Pancreas (tissue), 10 donors: ENCODE data around the gene ASTN1. TPM values are rescaled to one million over a fixed set of nuclear protein-coding genes. Genes with fewer than 3 reads are reported as not detected.
A peak's percentile ranks its signal among the peaks of the same experiment; 100 is the strongest.

Experiments used
- ATAC-seq, 4 donors: fragments of 200-7000 bp; cut with Tn5 transposase; one replicate each; pipeline versions ENCODE4 v1.8.0 to v1.9.1; 2020; ENCODE audit warnings: mild to moderate bottlenecking in 4 of 4, moderate library complexity in 4 of 4
- DNase-seq, 6 donors: peaks; one replicate each; pipeline ENCODE4 v3.0.0-alpha.2; 2020
- FAIRE-seq: peaks from 2 replicates; lab custom pipeline; 2012; peaks lifted over from hg19 to GRCh38; lab: Jason Lieb, UNC
- H3K27ac ChIP-seq, 4 donors: fragments of 200-600 bp; sonication (generic); 1 replicate in 3 of 4; 2 replicates in 1 of 4; pipeline versions ENCODE4 v1.5.0 to v1.8.0; 2020
- H3K27me3 ChIP-seq, 4 donors: fragments of 200-600 bp; one replicate each; pipeline ENCODE4 v1.8.0; 2021
- H3K36me3 ChIP-seq, 3 donors: fragments of 200-600 bp; sonication (generic) in 1 of 3; one replicate each; pipeline versions ENCODE4 v1.5.0 to v1.8.0; 2020 to 2021
- H3K4me1 ChIP-seq, 3 donors: fragments of 200-600 bp; one replicate each; pipeline ENCODE4 v1.8.0; 2021
- H3K4me3 ChIP-seq, 4 donors: fragments of 200-600 bp; sonication (generic) in 2 of 4; one replicate each; pipeline versions ENCODE4 v1.5.0 to v1.8.0; 2020 to 2021
- H3K9me3 ChIP-seq, 4 donors: fragments of 200-600 bp; one replicate each; pipeline ENCODE4 v1.8.0; 2021
- WGBS, 2 donors: extraction: QIAGEN DNeasy Blood & Tissue Kit; methylation state at CpG; one replicate each; pipeline ENCODE4 v1.1.7; 2013; 5-methylcytosine and 5-hydroxymethylcytosine counted together
- intact Hi-C, 3 donors: fragments of 100-400 bp; cut with DNase I; formaldehyde crosslinking; loops; one replicate each; pipeline versions ENCODE4 v1.11.1 to v1.14.2; 2022
- polyA plus RNA-seq, 2 donors: library from polyadenylated mRNA; stranded (reverse); fragments of 200-250 nt; gene quantifications; one replicate each; pipeline ENCODE4 v1.2.3, GENCODE V29; 2013
- total RNA-seq, 6 donors: library from RNA; stranded (reverse); fragmentation: NEBNext Ultra II Directional in 4 of 6; extraction: Animal tissue kit (Norgen Biotek cat#: 25700) in 4 of 6; gene quantifications; one replicate each; pipeline versions ENCODE4 v1.2.1 to v1.2.4, GENCODE V29; 2021 to 2023
- TF ChIP-seq, protein P1 (sequence below), 4 donors: fragments of 200-600 bp; sonication (generic) in 3 of 4; IDR thresholded peaks; one replicate each; pipeline versions ENCODE4 v1.5.0 to v1.8.0; 2021; ENCODE audit warnings: antibody characterized with exemption in 4 of 4
- donor health status: healthy with polysubstance abuse.
- donor health status: DM: no; HTN: no; CAD: no; lungs with moderate emphysema.
- donor health status: DM: no; HTN: no; CAD: no.
- donor health status: control.
- donor health status: control.
- donor health status: Bipolar disorder and iron deficiency.
- donor health status: DM: yes; HTN: yes; CAD: no.
- donor health status: DM: no; HTN: no; CAD: no.
- donor health status: DM: no; HTN: no; CAD: no.
- donor health status: DM: yes; HTN: yes; CAD: no.

The ASTN1 gene
- total and polyA plus RNA-seq, 8 donors = 0.11 to 0.77 (median 0.32) TPM

DNA sequence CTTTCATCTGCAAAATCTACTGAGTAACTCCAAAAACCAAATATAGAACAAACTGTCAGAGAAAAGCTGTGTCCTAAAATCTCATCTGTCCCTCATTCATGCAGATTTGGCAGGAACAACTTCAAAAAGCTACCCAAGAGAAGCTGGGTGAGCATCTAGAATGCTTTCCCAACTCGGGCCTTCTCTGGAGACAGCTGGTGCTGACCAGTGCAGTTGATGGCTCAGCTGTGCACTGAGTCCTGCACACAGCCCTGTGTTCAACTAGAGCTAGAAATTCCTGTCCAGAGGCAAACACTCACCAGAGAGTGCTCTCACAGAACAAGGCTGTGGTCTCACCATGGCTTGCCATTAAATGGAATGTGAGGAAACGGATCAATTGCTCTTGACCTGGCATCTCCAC, 202.8 kb downstream of the ASTN1 start:
- WGBS, 2 donors = 70 to 86% methylated on average over 2 of the region's 2 CpGs
- Histone ChIP-seq H3K27me3 (no peaks in the 10 kb centered on the region), H3K9me3 (no peaks in the 10 kb centered on the region), H3K4me1 (no peaks in the 10 kb centered on the region), H3K4me3 (no peak overlapping the region), H3K27ac (no peak overlapping the region), H3K36me3 (no peaks in the 10 kb centered on the region)
- intact Hi-C loops = no loop called here
- TF ChIP-seq, protein P1, sequence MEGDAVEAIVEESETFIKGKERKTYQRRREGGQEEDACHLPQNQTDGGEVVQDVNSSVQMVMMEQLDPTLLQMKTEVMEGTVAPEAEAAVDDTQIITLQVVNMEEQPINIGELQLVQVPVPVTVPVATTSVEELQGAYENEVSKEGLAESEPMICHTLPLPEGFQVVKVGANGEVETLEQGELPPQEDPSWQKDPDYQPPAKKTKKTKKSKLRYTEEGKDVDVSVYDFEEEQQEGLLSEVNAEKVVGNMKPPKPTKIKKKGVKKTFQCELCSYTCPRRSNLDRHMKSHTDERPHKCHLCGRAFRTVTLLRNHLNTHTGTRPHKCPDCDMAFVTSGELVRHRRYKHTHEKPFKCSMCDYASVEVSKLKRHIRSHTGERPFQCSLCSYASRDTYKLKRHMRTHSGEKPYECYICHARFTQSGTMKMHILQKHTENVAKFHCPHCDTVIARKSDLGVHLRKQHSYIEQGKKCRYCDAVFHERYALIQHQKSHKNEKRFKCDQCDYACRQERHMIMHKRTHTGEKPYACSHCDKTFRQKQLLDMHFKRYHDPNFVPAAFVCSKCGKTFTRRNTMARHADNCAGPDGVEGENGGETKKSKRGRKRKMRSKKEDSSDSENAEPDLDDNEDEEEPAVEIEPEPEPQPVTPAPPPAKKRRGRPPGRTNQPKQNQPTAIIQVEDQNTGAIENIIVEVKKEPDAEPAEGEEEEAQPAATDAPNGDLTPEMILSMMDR (IDR thresholded peaks at IDR 0.05) = no peak
- FAIRE-seq (no peak), ATAC-seq (no peak), DNase-seq (no peak)

DNA sequence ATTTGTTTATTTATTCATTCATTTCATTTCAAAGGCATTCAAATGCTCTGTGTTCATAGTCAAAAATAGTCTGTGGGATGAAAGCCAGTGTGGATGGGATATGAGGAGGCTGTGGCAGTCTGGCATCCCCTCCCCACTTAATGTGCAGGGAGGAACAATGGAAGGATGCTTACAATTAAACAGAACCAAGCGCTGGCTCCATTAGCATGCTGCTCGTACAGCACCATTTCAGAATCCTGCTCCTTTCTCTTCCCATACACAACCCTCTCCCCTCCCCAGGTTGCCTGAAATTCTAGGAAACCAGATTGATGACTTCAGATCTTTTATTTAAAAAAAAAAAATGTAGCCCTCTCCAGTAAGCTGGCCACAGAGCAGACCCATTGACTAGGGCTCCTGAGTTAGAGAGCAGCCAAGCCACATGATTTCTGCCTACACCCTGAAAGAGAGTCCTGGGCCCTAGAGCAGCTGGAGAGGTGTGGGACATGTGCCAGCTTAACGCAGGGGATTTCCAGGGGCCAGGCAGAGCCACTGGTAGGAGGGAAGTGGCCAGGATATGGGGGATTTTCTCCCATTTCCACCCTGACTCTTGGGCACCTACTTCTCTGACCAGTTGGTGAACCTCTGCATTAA, 205.2 kb downstream of the ASTN1 start:
- Histone ChIP-seq H3K27me3 (no peaks in the 10 kb centered on the region), H3K27ac (no peak overlapping the region), H3K9me3 (no peaks in the 10 kb centered on the region), H3K4me3 (no peak overlapping the region), H3K36me3 (no peaks in the 10 kb centered on the region), H3K4me1 (no peaks in the 10 kb centered on the region)
- intact Hi-C loops = no loop called here
- WGBS, 2 donors = 57 to 60% methylated on average over 3 of the region's 3 CpGs
- peak in 1 of 4 donors; percentile 57 for ATAC-seq
- no peak for DNase-seq
- TF ChIP-seq, protein P1 (IDR thresholded peaks at IDR 0.05) = no peak
- no peak for FAIRE-seq

DNA sequence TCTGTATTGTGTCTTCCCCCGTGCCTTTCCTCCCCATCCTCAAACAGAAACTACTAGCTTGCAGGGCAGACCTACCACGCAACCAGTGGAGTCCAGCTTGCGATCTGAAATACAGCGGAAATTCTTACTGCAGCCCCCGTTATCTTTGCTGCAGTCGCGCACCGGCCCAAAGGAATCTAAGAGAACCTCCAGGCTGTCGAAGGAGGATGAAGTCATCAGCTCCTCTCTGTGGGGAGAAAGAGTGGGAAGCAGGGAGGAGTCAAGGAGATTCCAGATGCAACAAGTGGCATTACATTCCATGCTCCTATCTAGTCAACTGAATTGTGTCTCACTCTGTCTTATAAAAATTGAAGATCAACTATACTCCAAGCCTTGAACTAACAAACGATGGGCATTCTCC, 206.9 kb downstream of the ASTN1 start:
- ATAC-seq = no peak
- FAIRE-seq = no peak
- Histone ChIP-seq H3K27ac (no peak overlapping the region), H3K36me3 (no peaks in the 10 kb centered on the region), H3K27me3 (no peaks in the 10 kb centered on the region), H3K9me3 (no peaks in the 10 kb centered on the region), H3K4me1 (no peaks in the 10 kb centered on the region), H3K4me3 (no peak overlapping the region)
- no peak for DNase-seq
- intact Hi-C loops = no loop called here
- 81 to 89% methylated on average over 10 of the region's 10 CpGs for WGBS, 2 donors
- TF ChIP-seq, protein P1 (IDR thresholded peaks at IDR 0.05) = no peak

DNA sequence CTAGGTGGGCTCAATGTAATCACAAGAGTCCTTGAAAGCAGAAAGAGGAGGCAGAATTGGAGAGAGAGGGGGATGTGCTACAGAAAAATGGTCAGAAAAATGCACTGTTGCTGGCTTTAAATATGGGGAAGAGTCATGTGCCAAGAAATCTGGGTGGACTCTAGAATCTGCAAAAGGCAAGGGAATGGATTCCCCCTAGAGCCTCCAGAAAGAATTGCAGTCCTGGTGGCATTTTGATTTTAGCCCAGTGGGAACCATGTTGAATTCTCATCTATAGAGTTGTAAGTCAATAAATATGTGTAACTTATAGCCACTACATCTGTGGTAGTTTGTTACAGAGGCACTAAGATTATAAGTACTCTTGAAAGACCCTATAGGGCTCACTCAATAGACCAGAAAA, 210.3 kb downstream of the ASTN1 start:
- Histone ChIP-seq H3K4me3 (no peak overlapping the region), H3K27me3 (no peaks in the 10 kb centered on the region), H3K9me3 (no peaks in the 10 kb centered on the region), H3K27ac (no peak overlapping the region), H3K36me3 (no peaks in the 10 kb centered on the region), H3K4me1 (no peaks in the 10 kb centered on the region)
- FAIRE-seq = no peak
- TF ChIP-seq, protein P1 (IDR thresholded peaks at IDR 0.05) = no peak
- ATAC-seq = no peak
- intact Hi-C loops = no loop called here
- DNase-seq = no peak

DNA sequence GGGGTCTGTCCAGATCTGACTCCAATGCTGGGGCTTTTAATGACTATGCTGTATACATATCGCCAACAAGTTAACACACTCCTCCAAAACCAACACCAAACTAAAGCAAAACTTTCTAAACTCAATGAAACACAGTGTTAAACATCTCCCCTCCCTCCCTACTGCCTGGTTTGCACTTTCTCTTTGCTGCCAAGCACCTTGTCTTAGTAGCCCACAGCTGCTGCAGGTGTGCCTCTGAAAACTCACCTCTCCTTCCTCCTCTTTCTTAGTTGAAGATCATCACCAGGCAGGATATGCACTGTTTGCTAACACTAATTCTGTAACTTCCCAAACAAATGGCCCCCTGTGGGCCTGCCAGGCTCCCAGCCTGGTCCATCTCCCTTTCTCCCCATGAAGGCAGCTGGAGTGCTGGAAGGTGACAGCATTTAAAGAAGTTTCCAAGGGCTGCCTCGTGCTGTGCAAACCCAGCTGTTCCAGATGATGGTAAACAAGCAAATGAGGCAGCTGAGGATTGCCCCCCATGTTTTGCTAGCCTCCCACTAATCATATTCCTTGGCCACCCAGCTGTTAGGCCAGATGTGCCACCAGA, 213.7 kb downstream of the ASTN1 start:
- no peak for DNase-seq
- TF ChIP-seq, protein P1 (IDR thresholded peaks at IDR 0.05) = no peak

More for the DNA sequence above, 213.7 kb downstream of the ASTN1 start:
- H3K4me1 ChIP-seq = no peaks in the 10 kb centered on the region
- H3K4me3 ChIP-seq = no peak overlapping the region
- intact Hi-C loops = no loop called here
- no peaks in the 10 kb centered on the region for H3K36me3 ChIP-seq
- H3K9me3 ChIP-seq = no peaks in the 10 kb centered on the region
- no peaks in the 10 kb centered on the region for H3K27me3 ChIP-seq
- 57 to 70% methylated on average over 2 of the region's 2 CpGs for WGBS, 2 donors
- no peak overlapping the region for H3K27ac ChIP-seq
- no peak for ATAC-seq
- no peak for FAIRE-seq
